Middle frontal gyrus (tissue), 1 donor: ENCODE data around the gene HPS3.
"Not testable (repeated sequence)": the region's sequence is repeated elsewhere in the genome, so short reads cannot be mapped to it uniquely, and the experiment has no call there.

Experiments
- DNase-seq: peaks from one replicate; pipeline ENCODE4 v3.0.0-alpha.2; 2015; ENCODE audit warnings: low spot score; ENCODE audit errors: extremely low spot score

Gene HPS3

DNA sequence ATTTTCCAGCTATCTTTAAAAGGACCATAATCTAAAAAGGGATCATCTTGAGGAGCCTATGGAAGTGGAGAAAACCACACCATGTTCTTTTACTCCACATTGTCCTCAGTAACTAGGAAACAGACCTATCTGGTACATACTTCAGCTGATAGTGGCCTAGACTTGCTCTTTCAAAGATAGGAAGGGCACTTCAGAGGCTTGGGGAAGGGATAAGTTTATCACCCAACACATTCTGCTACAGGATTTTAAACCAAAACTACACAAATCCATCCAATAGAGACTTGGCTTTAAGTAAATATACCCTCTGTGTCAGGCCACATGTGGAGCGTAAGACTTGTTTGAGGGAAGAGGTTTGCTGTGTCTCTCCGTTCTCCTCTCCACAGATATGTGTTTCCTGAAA lies 56.8 kb downstream of the HPS3 start:
- no peak for DNase-seq

- no peak for DNase-seq
Measured at GRCh38 chr3:149186721-149187120, 57.3 kb downstream of the HPS3 start.

DNA sequence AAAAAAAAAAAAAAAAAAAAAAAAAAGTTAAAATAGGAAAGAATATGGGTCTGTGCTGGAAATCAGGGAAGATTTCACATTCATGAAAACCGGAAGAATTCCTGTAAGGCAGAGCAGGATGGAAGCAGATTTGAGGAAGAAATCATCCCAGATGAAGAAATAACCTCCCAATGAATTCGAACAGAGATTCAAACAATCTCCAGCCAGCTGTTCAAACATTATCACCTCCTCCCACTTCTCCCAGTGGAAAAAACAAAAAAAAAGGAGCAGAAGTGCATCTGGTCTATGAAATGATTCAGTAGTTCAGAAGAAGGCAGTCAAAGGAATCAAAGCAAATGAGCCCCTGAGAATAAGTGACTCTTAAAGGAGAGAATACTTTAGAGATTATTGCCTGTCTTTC lies 59.1 kb downstream of the HPS3 start:
- DNase-seq: no peak

GRCh38 chr3:149195221-149195620 lies 65.8 kb downstream of the HPS3 start:
- DNase-seq: no peak

DNA sequence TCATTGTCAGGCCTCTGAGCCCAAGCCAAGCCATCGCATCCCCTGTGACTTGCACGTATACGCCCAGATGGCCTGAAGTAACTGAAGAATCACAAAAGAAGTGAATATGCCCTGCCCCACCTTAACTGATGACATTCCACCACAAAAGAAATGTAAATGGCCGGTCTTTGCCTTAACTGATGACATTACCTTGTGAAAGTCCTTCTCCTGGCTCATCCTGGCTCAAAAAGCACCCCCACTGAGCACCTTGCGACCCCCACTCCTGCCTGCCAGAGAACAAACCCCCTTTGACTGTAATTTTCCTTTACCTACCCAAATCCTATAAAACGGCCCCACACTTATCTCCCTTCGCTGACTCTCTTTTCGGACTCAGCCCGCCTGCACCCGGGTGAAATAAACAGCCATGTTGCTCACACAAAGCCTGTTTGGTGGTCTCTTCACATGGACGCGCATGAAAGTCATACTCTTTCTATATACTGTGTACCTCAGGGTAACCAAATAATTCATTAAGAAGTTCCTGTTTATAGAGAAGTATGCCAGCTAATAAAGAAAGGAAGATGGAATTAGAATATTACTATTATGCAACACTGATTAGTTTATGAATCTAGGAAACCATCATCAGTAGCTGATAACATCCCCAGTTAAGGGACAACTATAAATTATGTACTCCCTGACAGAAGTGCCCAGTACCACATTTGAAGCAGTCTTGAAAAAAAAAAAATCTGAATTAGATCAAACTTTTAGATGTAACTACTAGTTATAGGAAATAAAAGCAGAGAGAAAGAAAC lies 67.6 kb downstream of the HPS3 start:
- not testable (repeated sequence) for DNase-seq

DNA sequence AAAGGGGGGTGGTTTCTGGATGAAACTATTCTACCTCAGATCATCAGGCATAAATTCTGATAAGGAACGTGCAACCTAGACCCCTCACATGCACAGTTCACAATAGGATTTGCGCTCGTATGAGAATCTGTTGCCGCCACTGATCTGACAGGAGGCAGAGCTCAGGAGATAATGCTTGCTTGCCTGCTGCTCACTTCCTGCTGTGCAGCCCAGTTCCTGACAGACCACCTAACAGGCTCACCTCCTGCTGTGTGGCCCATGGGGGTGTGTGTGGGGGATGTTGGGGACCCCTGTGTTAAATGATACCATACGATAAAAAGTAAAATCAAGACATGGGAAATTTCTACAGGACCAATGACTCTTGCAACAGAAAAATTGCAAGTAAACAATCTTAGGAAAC lies 68.2 kb downstream of the HPS3 start:
- DNase-seq: no peak

DNA sequence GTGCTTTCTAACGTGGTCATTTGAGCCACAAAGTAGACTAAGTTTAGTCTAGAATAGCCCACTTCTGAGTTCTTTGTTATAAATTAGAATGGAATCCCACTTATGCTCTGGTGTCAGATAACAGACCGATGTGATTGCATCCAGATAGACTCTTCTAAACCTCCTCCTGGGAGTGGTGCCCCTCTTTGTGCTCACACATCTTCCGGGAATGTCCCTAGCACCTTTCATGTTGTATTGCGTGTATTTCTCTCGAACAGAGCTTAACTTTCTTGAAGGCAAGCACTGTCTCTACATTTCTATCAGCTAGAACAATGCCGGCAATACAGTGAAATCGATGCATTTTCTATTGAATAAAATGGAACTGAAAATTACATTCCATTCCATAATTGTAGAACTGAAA lies 69.2 kb downstream of the HPS3 start:
- no peak for DNase-seq

DNA sequence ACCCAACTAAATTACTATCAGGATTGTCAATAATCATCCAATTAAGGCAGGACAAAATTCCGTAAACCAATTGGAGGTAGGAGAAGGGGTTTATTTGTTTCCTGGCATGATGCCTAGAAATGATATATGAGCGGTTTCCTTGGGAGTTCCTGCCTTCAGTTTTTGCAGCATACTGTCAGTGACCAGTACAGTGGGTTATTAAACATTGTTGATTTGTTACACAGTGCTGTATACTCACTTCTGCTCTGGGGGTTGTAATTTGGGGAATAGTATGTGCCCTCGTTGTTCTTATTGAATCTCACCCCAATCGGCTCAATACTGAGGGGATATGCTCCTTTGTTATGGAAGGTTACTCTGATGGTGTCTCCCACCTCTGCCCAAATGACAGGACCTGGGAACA lies 70.0 kb downstream of the HPS3 start:
- DNase-seq: no peak

GRCh38 chr3:149203758-149204157 lies 74.3 kb downstream of the HPS3 start:
- no peak for DNase-seq

DNA sequence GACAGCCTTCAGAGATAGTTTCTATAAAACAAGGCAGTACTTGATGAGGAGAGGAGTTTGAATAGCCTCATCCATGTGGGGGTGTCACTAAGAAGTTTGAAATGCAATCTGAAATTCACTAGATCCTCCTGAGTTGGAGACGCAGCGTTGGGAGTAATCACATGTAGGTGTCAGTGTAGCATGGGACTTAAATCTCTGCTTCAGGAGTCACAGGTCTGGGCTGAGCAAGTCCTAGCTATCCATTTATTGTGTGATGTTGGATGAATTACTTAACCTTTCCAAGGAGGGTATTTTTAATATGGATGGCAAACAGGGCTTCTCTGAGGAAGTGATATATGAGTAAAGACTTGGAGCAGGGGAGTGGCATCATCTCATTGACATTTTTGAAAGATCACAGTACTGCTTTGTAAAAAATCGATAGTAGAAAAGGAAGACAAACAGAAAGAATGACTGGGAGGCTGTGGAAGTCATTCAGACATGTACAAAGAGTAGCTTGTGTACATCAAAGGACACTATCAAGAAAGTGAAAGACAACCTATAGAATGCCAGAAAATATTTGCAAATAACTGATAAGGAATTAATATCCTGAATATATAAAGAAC lies 75.1 kb downstream of the HPS3 start:
- DNase-seq: no peak

GRCh38 chr3:149207475-149207874 lies 78.0 kb downstream of the HPS3 start:
- no peak for DNase-seq

DNA sequence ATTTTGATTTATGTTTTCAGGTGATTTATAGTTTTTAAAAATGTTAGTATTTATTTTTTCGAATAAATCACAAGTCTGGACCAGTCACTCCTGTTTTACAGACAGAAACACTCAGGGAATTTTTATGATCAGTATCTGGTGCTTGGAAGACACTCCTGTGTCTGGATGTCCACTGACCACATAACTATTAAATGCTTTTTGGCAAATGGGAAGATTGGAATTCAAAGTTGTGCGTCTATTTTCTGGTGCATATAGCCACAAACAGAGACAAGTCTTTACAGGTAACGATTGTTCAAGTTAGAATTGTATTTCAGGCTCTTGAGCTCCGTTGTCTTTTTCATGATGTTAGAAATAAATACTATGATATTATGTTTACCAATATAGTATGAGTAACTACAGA lies 80.0 kb downstream of the HPS3 start:
- no peak for DNase-seq

- no peak for DNase-seq
Measured at GRCh38 chr3:149212386-149212785, 82.9 kb downstream of the HPS3 start.

DNA sequence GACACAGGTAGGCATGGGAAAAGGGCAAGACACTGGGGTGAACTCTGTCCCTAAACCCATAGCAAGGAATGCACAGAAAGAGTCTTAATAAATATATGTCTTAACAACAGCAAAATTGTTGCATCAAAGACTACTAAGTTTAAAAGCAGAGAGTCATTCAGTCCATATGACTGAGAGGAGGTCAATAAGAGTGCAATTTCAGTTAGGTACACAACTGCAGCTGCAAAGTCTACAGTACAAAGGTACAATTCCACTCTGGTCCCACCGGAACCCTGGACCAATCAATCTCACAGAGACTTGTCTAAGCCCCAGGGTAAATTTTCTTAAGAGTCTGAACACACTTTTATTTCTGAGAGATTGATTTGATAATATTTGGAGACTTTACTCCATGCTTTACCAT lies 85.3 kb downstream of the HPS3 start:
- no peak for DNase-seq

DNA sequence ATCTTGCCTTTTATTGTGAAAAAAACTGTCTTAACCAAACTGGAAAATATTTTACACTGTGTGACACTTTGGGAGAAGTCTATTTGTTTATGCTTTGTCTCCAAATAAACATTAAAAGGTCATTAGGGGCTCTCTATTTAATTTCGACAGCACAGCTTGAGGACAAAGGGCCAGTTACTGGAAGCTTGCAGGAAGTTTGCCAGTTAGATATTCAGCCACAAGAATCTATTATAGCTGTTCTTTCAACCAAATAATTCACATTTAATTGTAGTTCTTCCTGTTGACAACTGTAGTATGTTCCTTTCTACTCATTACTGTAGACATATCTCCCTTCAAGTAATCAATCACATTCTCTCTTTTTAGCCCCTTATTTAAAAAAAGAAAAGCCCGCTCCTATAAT lies 86.1 kb downstream of the HPS3 start:
- no peak for DNase-seq

- DNase-seq: no peak
Measured at GRCh38 chr3:149216193-149216869, 86.9 kb downstream of the HPS3 start.

GRCh38 chr3:149217347-149217746 lies 87.9 kb downstream of the HPS3 start:
- no peak for DNase-seq

DNA sequence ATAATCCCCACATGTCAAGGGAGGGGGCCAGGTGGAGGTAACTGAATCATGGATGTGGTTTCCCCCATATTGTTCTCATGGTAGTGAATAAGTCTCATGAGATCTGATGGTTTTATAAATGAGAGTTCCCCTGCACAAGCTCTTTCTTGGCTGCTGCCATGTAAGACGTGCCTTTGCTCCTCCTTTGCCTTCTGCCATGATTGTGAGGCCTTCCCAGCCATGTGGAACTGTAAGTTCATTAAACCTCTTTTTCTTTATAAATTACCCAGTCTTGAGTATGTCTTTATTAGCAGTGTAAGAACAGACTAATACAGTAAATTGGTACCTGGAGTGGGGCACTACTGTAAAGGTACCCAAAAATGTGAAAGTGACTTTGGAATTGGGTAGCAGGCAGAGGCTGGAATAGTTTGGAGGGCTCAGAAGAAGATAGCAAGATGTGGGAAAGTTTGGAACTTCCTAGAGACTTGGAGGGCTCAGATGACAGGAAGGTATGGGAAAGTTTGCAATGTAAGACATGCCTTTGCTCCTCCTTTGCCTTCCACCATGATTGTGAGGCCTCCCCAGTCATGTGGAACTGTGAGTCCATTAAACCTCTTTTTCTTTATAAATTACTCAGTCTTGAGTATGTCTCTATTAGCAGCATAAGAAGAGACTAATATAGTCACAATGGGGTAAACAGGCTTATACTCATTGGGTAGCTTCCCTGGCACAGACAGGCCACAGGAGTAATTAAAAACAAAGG lies 90.1 kb downstream of the HPS3 start:
- DNase-seq: not testable (repeated sequence)

GRCh38 chr3:149221783-149222517 lies 92.5 kb downstream of the HPS3 start, which contains the start of gene CP:
TSS of gene CP (minus strand) at chr3:149221829. CDS start at chr3:149221792, 37 bp downstream.
- no peak for DNase-seq
